ENCODE measurements around the gene LMBRD2.
"Not testable (repeated sequence)": the region's sequence is repeated elsewhere in the genome, so short reads cannot be mapped to it uniquely, and the experiment has no call there.

- TF ChIP-seq POLR2A (IDR thresholded peaks at IDR 0.05; ENCODE audit: low read length); CTCF (IDR thresholded peaks at IDR 0.05): not testable (repeated sequence)
Measured at GRCh38 chr5:36129666-36130065, 22.0 kb downstream of the LMBRD2 start.
